Measurements from ENCODE around the gene LYRM2.

The LYRM2 gene

GRCh38 chr6:89596484-89596883 is 42.1 kb downstream of the LYRM2 start:
- H3K4me1 ChIP-seq (ENCODE audit: insufficient read depth, insufficient read length) = no peaks in the 10 kb centered on the region
- DNase-seq (ENCODE audit: low read depth, low spot score) = no peak
- TF ChIP-seq ZNF274 (IDR thresholded peaks at IDR 0.05; ENCODE audit: low read depth, low read length) (no peak), YY1 (IDR thresholded peaks at IDR 0.05; ENCODE audit: insufficient read depth, insufficient read length) (no peak), SUZ12 (IDR thresholded peaks at IDR 0.05; ENCODE audit: extremely low read depth, insufficient read depth, insufficient read length) (no peak)
- H3K9ac ChIP-seq (ENCODE audit: insufficient read length, low read depth) = no peak overlapping the region
- no peaks in the 10 kb centered on the region for H3K36me3 ChIP-seq (ENCODE audit: insufficient read depth, insufficient read length, low read length)
- H3K9me3 ChIP-seq (ENCODE audit: insufficient read depth, low read length) = no peaks in the 10 kb centered on the region
- no peaks in the 10 kb centered on the region for H3K27me3 ChIP-seq (ENCODE audit: insufficient read depth, insufficient read length)
- no peak overlapping the region for H3K4me3 ChIP-seq (ENCODE audit: insufficient read length, low read depth)

GRCh38 chr6:89596056-89596455 is 42.5 kb downstream of the LYRM2 start:
- no peak overlapping the region for H3K9ac ChIP-seq (ENCODE audit: insufficient read length, low read depth)
- TF ChIP-seq SUZ12 (IDR thresholded peaks at IDR 0.05; ENCODE audit: extremely low read depth, insufficient read depth, insufficient read length) = no peak
- TF ChIP-seq ZNF274 (IDR thresholded peaks at IDR 0.05; ENCODE audit: low read depth, low read length) = no peak
- TF ChIP-seq YY1 (IDR thresholded peaks at IDR 0.05; ENCODE audit: insufficient read depth, insufficient read length) = no peak
- DNase-seq (ENCODE audit: low read depth, low spot score) = no peak

GRCh38 chr6:89591745-89592144 is 46.8 kb downstream of the LYRM2 start:
- no peaks in the 10 kb centered on the region for H3K36me3 ChIP-seq (ENCODE audit: insufficient read depth, insufficient read length, low read length)
- TF ChIP-seq ZNF274 (IDR thresholded peaks at IDR 0.05; ENCODE audit: low read depth, low read length) (no peak), YY1 (IDR thresholded peaks at IDR 0.05; ENCODE audit: insufficient read depth, insufficient read length) (no peak), SUZ12 (IDR thresholded peaks at IDR 0.05; ENCODE audit: extremely low read depth, insufficient read depth, insufficient read length) (no peak)
- H3K4me1 ChIP-seq (ENCODE audit: insufficient read depth, insufficient read length) = peaks cover 3% of the 10 kb centered on the region
- no peak for DNase-seq (ENCODE audit: low read depth, low spot score)
- H3K4me3 ChIP-seq (ENCODE audit: insufficient read length, low read depth) = no peak overlapping the region
- H3K9ac ChIP-seq (ENCODE audit: insufficient read length, low read depth) = no peak overlapping the region
- H3K9me3 ChIP-seq (ENCODE audit: insufficient read depth, low read length) = no peaks in the 10 kb centered on the region
- no peaks in the 10 kb centered on the region for H3K27me3 ChIP-seq (ENCODE audit: insufficient read depth, insufficient read length)

More at GRCh38 chr6:89596056-89596455, 42.5 kb downstream of the LYRM2 start:
- H3K9me3 ChIP-seq (ENCODE audit: insufficient read depth, low read length) = no peaks in the 10 kb centered on the region
- H3K4me3 ChIP-seq (ENCODE audit: insufficient read length, low read depth) = no peak overlapping the region
- H3K4me1 ChIP-seq (ENCODE audit: insufficient read depth, insufficient read length) = no peaks in the 10 kb centered on the region
- H3K36me3 ChIP-seq (ENCODE audit: insufficient read depth, insufficient read length, low read length) = no peaks in the 10 kb centered on the region
- no peaks in the 10 kb centered on the region for H3K27me3 ChIP-seq (ENCODE audit: insufficient read depth, insufficient read length)

GRCh38 chr6:89590133-89590532 is 48.4 kb downstream of the LYRM2 start:
- TF ChIP-seq SUZ12 (IDR thresholded peaks at IDR 0.05; ENCODE audit: extremely low read depth, insufficient read depth, insufficient read length) (no peak), YY1 (IDR thresholded peaks at IDR 0.05; ENCODE audit: insufficient read depth, insufficient read length) (no peak), ZNF274 (IDR thresholded peaks at IDR 0.05; ENCODE audit: low read depth, low read length) (no peak)
- peaks cover 3% of the 10 kb centered on the region for H3K4me1 ChIP-seq (ENCODE audit: insufficient read depth, insufficient read length)
- no peaks in the 10 kb centered on the region for H3K27me3 ChIP-seq (ENCODE audit: insufficient read depth, insufficient read length)
- no peaks in the 10 kb centered on the region for H3K36me3 ChIP-seq (ENCODE audit: insufficient read depth, insufficient read length, low read length)
- H3K9me3 ChIP-seq (ENCODE audit: insufficient read depth, low read length) = no peaks in the 10 kb centered on the region
- DNase-seq (ENCODE audit: low read depth, low spot score) = no peak
- no peak overlapping the region for H3K4me3 ChIP-seq (ENCODE audit: insufficient read length, low read depth)
- H3K9ac ChIP-seq (ENCODE audit: insufficient read length, low read depth) = no peak overlapping the region

- Histone ChIP-seq H3K36me3 (ENCODE audit: insufficient read depth, insufficient read length, low read length) (no peaks in the 10 kb centered on the region), H3K4me3 (ENCODE audit: insufficient read length, low read depth) (no peak overlapping the region), H3K4me1 (ENCODE audit: insufficient read depth, insufficient read length) (peaks cover 3% of the 10 kb centered on the region), H3K9ac (ENCODE audit: insufficient read length, low read depth) (no peak overlapping the region), H3K27me3 (ENCODE audit: insufficient read depth, insufficient read length) (no peaks in the 10 kb centered on the region), H3K9me3 (ENCODE audit: insufficient read depth, low read length) (no peaks in the 10 kb centered on the region)
- DNase-seq (ENCODE audit: low read depth, low spot score) = no peak
- no peak for TF ChIP-seq ZNF274 (IDR thresholded peaks at IDR 0.05; ENCODE audit: low read depth, low read length)
These were observed 49.1 kb downstream of the LYRM2 start for GRCh38 chr6:89589297-89590025.

GRCh38 chr6:89585154-89585553 is 53.4 kb downstream of the LYRM2 start:
- no peak overlapping the region for H3K9ac ChIP-seq (ENCODE audit: insufficient read length, low read depth)
- no peak for TF ChIP-seq SUZ12 (IDR thresholded peaks at IDR 0.05; ENCODE audit: extremely low read depth, insufficient read depth, insufficient read length)
- TF ChIP-seq ZNF274 (IDR thresholded peaks at IDR 0.05; ENCODE audit: low read depth, low read length) = no peak
- no peak for TF ChIP-seq YY1 (IDR thresholded peaks at IDR 0.05; ENCODE audit: insufficient read depth, insufficient read length)
- no peaks in the 10 kb centered on the region for H3K36me3 ChIP-seq (ENCODE audit: insufficient read depth, insufficient read length, low read length)
- H3K4me3 ChIP-seq (ENCODE audit: insufficient read length, low read depth) = no peak overlapping the region
- H3K9me3 ChIP-seq (ENCODE audit: insufficient read depth, low read length) = no peaks in the 10 kb centered on the region
- no peaks in the 10 kb centered on the region for H3K27me3 ChIP-seq (ENCODE audit: insufficient read depth, insufficient read length)
- peaks cover 3% of the 10 kb centered on the region for H3K4me1 ChIP-seq (ENCODE audit: insufficient read depth, insufficient read length)
- DNase-seq (ENCODE audit: low read depth, low spot score) = no peak

GRCh38 chr6:89584539-89584938 is 54.0 kb downstream of the LYRM2 start:
- no peak overlapping the region for H3K4me3 ChIP-seq (ENCODE audit: insufficient read length, low read depth)
- no peaks in the 10 kb centered on the region for H3K36me3 ChIP-seq (ENCODE audit: insufficient read depth, insufficient read length, low read length)

More at GRCh38 chr6:89584539-89584938, 54.0 kb downstream of the LYRM2 start:
- TF ChIP-seq YY1 (IDR thresholded peaks at IDR 0.05; ENCODE audit: insufficient read depth, insufficient read length) (no peak), SUZ12 (IDR thresholded peaks at IDR 0.05; ENCODE audit: extremely low read depth, insufficient read depth, insufficient read length) (no peak), ZNF274 (IDR thresholded peaks at IDR 0.05; ENCODE audit: low read depth, low read length) (no peak)
- DNase-seq (ENCODE audit: low read depth, low spot score) = no peak
- H3K4me1 ChIP-seq (ENCODE audit: insufficient read depth, insufficient read length) = peaks cover 3% of the 10 kb centered on the region
- H3K9me3 ChIP-seq (ENCODE audit: insufficient read depth, low read length) = no peaks in the 10 kb centered on the region
- no peaks in the 10 kb centered on the region for H3K27me3 ChIP-seq (ENCODE audit: insufficient read depth, insufficient read length)
- H3K9ac ChIP-seq (ENCODE audit: insufficient read length, low read depth) = no peak overlapping the region
